Tibial artery (tissue), 4 donors: ENCODE data around the gene NRARP.

Experiments
- DNase-seq, 2 donors: peaks; one replicate each; pipeline ENCODE4 v3.0.0-alpha.2; 2019
- H3K27ac ChIP-seq, 2 donors: fragments of 200-600 bp; sonication (generic) in 1 of 2; 1 replicate in 1 of 2; 2 replicates in 1 of 2; pipeline ENCODE4 v1.5.1; 2018 to 2019; ENCODE audit warnings: mild to moderate bottlenecking in 1 of 2
- H3K27me3 ChIP-seq, 2 donors: fragments of 200-600 bp; sonication (generic) in 1 of 2; one replicate each; pipeline versions ENCODE4 v1.5.1 to v1.6.0; 2016 to 2019
- H3K36me3 ChIP-seq, 3 donors: fragments of 200-600 bp; sonication (generic) in 2 of 3; one replicate each; pipeline ENCODE4 v1.5.1; 2016 to 2019; ENCODE audit warnings: mild to moderate bottlenecking in 2 of 3
- H3K4me1 ChIP-seq, 4 donors: fragments of 200-600 bp; sonication (generic) in 2 of 4; 1 replicate in 3 of 4; 2 replicates in 1 of 4; pipeline ENCODE4 v1.5.1; 2016 to 2019
- H3K4me3 ChIP-seq, 2 donors: fragments of 200-600 bp; sonication (generic) in 1 of 2; 1 replicate in 1 of 2; 2 replicates in 1 of 2; pipeline ENCODE4 v1.5.1; 2018 to 2019; ENCODE audit warnings: mild to moderate bottlenecking in 2 of 2
- H3K9me3 ChIP-seq, 3 donors: fragments of 200-600 bp; sonication (generic) in 1 of 3; one replicate each; pipeline ENCODE4 v1.5.1; 2016 to 2019
- intact Hi-C: fragments of 100-400 bp; cut with DNase I; formaldehyde crosslinking; loops from one replicate; pipeline ENCODE4 v1.15.0; 2023; ENCODE audit warnings: low total_unique reads
- TF ChIP-seq, protein P1 (sequence below), 2 experiments: fragments of 200-600 bp in 1 of 2; fragments of 450-650 bp in 1 of 2; IDR thresholded peaks; one replicate each; pipeline ENCODE4 v1.5.1; 2017 to 2019; ENCODE audit warnings: antibody characterized with exemption in 2 of 2, mild to moderate bottlenecking in 1 of 2, moderate library complexity in 1 of 2

Gene NRARP

DNA sequence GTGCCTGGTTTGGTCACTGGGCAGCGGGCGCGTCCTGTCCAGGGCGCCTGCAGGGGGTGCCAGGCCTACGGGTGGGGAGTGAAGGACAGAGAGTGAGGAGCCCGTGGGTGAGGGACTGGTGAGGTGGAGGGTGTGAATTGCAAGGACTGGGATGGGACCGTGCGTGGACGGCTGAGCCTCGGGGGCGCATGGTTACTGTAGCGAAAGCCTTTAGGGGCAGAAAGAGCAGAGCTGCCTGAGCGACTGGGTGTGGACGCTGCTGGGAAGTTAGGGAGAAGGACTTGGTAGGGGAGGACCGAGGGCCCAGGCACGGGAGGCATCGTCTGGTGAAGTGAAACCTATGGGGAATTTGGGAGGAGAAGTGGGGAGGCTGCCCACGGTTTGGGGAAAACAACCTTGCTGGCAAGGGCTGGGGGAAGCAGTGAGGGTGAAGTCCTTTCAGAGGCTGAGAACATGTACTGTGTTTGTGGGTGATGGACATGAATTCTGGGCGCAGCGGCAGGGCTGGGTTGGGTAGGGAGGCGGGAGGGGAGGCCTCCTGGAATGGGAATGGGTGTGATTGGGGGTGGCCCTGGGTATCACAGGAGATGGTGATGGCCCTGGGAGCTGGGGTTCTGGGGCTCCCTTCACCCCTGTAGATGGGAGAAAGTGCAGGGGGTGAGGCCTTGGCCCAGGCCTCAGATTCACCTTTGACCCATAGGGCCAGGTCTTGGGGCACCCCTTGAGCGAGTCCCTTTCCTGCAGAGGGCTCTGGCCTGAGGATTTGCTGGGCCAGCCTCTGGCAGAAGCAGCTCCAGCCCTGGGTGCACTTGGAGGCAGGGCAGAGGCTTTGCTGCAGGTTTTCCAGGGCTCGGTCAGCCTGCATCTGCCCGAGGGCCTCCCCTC, 26.2 kb downstream of the NRARP start:
- H3K27me3 ChIP-seq, result peaks cover 0 to 70% of the 10 kb centered on the region in 2 donors
- no peak overlapping the region for H3K27ac ChIP-seq
- H3K4me1 ChIP-seq, result peaks cover 0 to 39% (median 30%) of the 10 kb centered on the region in 4 donors
- no peak overlapping the region for H3K4me3 ChIP-seq
- intact Hi-C loops, result no loop called here
- TF ChIP-seq, protein P1, sequence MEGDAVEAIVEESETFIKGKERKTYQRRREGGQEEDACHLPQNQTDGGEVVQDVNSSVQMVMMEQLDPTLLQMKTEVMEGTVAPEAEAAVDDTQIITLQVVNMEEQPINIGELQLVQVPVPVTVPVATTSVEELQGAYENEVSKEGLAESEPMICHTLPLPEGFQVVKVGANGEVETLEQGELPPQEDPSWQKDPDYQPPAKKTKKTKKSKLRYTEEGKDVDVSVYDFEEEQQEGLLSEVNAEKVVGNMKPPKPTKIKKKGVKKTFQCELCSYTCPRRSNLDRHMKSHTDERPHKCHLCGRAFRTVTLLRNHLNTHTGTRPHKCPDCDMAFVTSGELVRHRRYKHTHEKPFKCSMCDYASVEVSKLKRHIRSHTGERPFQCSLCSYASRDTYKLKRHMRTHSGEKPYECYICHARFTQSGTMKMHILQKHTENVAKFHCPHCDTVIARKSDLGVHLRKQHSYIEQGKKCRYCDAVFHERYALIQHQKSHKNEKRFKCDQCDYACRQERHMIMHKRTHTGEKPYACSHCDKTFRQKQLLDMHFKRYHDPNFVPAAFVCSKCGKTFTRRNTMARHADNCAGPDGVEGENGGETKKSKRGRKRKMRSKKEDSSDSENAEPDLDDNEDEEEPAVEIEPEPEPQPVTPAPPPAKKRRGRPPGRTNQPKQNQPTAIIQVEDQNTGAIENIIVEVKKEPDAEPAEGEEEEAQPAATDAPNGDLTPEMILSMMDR (IDR thresholded peaks at IDR 0.05), result no peak
- H3K36me3 ChIP-seq, result peaks cover 20 to 31% (median 27%) of the 10 kb centered on the region in 3 donors
- DNase-seq, result peak in 1 of 2 donors; percentile 59
- H3K9me3 ChIP-seq, result no peaks in the 10 kb centered on the region

DNA sequence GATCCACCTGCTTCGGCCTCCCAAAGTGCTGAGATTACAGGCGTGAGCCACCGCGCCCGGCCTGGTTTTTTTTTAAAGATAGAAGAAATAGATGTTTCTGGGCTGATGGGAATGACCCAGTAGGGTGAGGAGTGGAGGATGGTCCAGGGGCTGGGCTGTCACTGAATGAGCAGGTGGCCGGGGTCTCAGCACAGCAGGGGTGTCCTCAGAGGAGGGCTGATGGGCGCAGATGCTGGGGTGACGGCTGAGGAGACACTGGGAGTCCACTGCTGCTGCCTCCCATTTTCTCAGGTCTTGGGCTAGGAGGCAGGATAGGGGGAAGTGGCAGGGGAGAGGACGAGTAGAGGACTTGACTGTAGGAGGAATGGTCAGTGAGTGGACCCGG, 26.9 kb downstream of the NRARP start:
- TF ChIP-seq, protein P1 (IDR thresholded peaks at IDR 0.05), result no peak
- H3K4me1 ChIP-seq, result peaks cover 0 to 34% (median 27%) of the 10 kb centered on the region in 4 donors
- H3K27ac ChIP-seq, result no peak overlapping the region
- peaks cover 0 to 64% of the 10 kb centered on the region in 2 donors for H3K27me3 ChIP-seq
- no peaks in the 10 kb centered on the region for H3K9me3 ChIP-seq
- no peak overlapping the region for H3K4me3 ChIP-seq
- intact Hi-C loops, result no loop called here
- DNase-seq, result no peak
- H3K36me3 ChIP-seq, result peaks cover 20 to 38% (median 27%) of the 10 kb centered on the region in 3 donors

DNA sequence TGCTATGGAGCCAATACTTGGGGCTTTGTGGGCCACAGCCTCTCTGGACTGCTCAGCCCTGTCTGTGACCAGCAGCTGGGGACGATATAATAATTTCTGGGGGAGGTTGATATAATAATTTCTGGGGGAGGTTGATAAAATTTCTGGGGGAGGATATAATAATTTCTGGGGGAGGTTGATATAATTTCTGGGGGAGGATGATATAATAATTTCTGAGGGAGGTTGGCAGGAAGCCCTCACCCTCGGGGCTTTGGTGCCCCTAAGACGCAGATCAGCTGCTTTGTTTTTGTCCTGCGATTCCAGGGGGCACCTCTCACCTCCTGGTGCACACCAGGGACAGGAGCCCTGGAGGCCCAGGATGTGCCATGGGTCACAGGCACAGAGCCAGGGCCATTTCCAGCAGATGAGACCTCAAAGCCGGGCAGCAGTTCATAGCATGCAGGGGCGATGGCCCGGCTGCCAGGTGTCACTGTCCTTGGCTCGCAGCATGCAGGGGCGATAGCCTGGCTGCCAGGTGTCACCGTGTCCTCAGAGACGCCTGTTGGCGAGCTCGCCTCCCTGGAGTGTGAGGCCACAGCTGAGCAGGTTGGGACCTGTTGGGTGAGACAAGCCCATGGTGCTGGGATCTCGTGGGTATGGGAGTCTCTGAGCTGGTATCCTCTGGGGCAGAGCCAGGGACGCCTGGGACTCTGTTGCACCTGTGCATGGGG, 28.3 kb downstream of the NRARP start:
- intact Hi-C loops, result no loop called here
- Histone ChIP-seq H3K27me3 (peaks cover 0 to 49% of the 10 kb centered on the region in 2 donors), H3K4me1 (peaks cover 3 to 48% (median 40%) of the 10 kb centered on the region in 4 donors), H3K36me3 (peaks cover 20 to 50% (median 27%) of the 10 kb centered on the region in 3 donors), H3K27ac (no peak overlapping the region), H3K9me3 (no peaks in the 10 kb centered on the region), H3K4me3 (no peak overlapping the region)
- peak in 1 of 2 donors; percentile 58 for DNase-seq
- TF ChIP-seq, protein P1 (IDR thresholded peaks at IDR 0.05), result no peak

DNA sequence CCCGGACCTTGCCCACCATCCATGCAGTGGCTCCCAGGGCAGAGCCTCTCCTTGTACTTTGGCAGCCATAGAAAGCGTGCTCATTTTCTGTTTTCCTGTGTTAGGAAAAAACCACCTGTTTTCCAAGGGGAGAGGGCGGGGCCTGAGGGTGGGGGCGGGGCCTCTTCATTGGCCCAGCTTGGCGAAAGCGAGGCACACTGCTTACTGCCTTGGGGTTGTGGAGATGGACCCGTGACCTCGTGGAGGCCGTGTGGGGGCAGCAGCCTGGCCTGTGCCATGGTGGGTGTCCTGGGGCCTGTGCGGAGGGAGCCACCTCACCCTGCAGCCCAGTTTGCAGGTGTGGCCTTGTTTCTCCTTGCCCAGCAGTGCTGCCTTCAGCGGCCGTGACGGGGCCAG, 29.0 kb downstream of the NRARP start:
- intact Hi-C loops, result no loop called here
- Histone ChIP-seq H3K27ac (no peak overlapping the region), H3K36me3 (peaks cover 20 to 52% (median 28%) of the 10 kb centered on the region in 3 donors), H3K9me3 (no peaks in the 10 kb centered on the region), H3K27me3 (peaks cover 0 to 44% of the 10 kb centered on the region in 2 donors), H3K4me1 (peaks cover 5 to 55% (median 46%) of the 10 kb centered on the region in 4 donors), H3K4me3 (no peak overlapping the region)
- peak in 1 of 2 donors; percentile 51 for DNase-seq
- TF ChIP-seq, protein P1 (IDR thresholded peaks at IDR 0.05), result no peak

DNA sequence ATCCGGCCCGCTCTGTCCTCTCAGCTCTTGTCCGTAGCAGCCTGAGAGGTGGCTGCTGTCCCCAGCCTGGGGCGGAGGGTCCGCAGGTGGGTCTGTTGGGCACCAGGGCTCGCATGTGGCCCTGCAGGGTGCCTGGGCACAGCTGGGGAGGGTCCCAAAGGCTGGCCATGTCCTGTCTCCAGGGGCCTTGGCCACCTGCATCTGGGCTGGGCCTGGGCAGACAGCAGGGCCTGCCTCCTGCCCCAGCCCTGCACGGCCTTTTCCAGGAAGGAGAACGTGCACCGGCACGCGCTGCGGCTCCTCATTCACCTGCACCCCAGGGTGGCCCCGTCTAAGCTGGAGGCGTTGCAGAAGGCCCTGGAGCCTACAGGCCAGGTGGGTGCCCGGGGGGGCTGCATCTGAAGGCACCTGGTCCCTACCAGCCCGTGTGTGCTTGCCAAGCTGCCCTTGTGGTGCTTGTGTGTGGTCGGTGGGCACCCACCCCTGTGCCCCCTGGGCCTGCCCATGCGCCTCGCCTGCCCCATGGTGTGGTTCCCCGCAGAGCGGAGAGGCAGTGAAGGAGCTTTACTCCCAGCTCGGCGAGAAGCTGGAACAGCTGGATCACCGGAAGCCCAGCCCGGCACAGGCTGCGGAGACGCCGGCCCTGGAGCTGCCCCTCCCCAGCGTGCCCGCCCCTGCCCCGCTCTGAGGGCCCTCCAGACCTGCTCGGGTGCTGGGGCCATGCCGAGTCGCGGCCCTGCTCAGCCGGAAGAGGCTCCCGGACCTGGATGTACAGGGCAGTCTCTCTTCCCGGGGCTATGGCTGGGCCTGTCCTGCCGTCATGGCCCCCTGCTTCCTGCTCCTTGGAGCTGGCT, 29.6 kb downstream of the NRARP start:
- peak in 1 of 2 donors; percentile 40 for DNase-seq
- Histone ChIP-seq H3K36me3 (peaks cover 20 to 58% (median 34%) of the 10 kb centered on the region in 3 donors), H3K4me1 (peaks cover 5 to 56% (median 46%) of the 10 kb centered on the region in 4 donors)

More for the DNA sequence above, 29.6 kb downstream of the NRARP start:
- Histone ChIP-seq H3K27ac (no peak overlapping the region), H3K27me3 (peaks cover 0 to 38% of the 10 kb centered on the region in 2 donors), H3K4me3 (no peak overlapping the region), H3K9me3 (no peaks in the 10 kb centered on the region)
- TF ChIP-seq, protein P1 (IDR thresholded peaks at IDR 0.05), result no peak
- intact Hi-C loops, result no loop called here
